K562 treated with DMSO at 1 percent for 4 hours (cell line): Measurements from ENCODE around the gene DLGAP4. TPM values are rescaled to one million over a fixed set of nuclear protein-coding genes. Genes with fewer than 3 reads are reported as not detected.

Experiments
- total RNA-seq: library from RNA; unstranded; fragments of 300-600 nt; gene quantifications from 2 replicates; pipeline ENCODE4 v1.2.3, GENCODE V29; 2022; ENCODE audit not compliant: insufficient read depth

The DLGAP4 gene
- 15.5 and 25.6 TPM in 2 replicates for total RNA-seq

DNA sequence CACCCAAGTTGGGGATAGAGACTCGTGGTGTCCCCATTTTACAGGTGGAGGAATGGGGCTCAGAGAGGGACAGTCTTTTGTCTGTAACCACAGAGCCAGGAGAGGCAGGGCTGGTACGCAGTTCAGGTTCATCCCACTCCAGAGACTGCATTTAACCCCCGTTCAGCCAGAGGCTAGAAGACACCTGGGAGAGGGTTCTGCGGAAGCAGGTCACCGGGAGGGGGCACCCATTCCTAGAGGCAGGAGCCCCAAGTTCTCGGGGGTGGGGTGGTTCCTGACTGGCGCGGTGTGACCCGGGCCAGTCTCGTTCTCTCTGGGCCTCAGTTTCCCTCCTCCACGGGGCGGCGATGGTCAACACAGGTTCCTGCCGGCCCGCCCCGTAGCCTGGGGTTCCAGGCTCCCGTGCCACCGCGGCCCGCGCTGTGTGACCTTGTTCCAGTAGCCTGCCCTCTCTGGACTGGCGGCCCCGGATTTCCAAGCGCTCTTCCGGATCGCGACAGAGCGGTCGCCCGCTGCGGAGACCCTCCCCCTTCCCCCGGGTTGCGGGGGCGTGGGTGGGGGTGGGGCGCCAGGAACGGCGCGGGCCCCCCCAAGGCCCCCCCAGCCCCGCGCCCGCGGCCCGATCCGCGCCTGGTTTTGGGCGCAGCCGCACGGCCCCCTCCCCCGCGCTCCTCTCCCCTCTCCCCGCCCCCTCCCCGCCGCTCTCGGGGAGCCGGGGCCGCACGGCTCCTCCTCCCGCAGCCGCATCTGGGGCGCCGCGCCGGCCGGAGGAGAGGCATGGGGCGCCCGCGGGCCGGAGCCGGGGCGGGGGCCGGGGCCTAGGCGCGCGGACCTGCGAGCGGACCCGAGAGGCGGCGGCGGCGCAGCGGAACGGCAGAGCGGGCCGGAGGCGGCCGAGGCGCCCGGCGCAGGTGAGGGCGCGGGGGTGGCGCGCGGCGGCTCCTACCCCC is at the start of gene DLGAP4:
Gene DLGAP4 (plus strand): TSS at position 738 of the 950 bp plus-strand sequence. CDS start 125,379 bp downstream, outside the sequence.

GRCh38 chr20:36541227-36541767 is 235.2 kb downstream of the DLGAP4 start, which contains the start of gene MYL9:
TSS of gene MYL9 (plus strand) at chr20:36541519. CDS start at chr20:36544885, 3,366 bp downstream.

DNA sequence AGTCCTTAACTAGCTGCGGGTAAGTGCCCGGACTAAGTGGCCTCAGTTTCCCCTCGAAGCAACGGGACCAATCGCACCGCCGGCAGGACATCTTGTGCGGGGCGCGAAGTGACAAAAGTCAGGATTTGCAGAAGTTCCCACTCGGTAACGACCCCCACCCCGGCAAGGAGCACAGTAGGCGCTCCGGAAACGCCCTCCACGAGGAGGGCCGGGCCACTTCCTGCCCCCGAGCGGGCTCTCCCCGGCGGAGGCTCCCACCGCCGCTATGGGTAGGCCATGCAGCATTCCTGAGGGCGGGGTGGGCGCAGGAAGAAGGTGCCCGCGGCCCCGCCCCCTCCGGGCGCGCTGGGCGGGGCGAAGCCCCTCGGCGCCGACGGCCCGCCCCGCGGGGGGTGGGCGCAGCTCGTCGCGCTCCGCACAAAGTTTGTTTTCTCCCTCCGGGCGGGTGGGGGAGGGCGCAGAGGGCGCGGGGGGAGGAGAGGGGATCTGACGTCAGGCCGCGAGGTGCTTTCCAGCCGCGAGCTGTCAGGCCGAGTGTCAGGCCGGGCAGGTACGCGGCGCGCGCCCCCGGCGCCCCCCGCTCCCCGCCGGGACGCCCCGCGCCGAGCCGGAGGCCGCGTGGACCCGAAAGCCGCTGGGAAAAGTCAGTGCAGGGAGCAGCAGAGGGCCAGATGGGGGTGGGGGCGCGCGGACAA is 267.1 kb downstream of the DLGAP4 start, which contains the start of gene TGIF2:
Gene TGIF2 (plus strand): TSS at position 495 of the 695 bp plus-strand sequence. CDS start 5,178 bp downstream, outside the sequence.

Other genes starting within 250 kb of the DLGAP4 start
- 0.50 and 1.4 TPM in 2 replicates for gene EPB41L1, start 151.6 kb upstream of the DLGAP4 start, total RNA-seq
- 21.9 and 26.9 TPM in 2 replicates for gene AAR2, start 69.9 kb upstream of the DLGAP4 start, total RNA-seq
- gene MYL9, start 235.2 kb downstream of the DLGAP4 start, total RNA-seq: 7.8 and 8.6 TPM in 2 replicates